ENCODE measurements around the gene COL4A2.

COL4A2 gene

GRCh38 chr13:110438211-110438610 is 131.1 kb downstream of the COL4A2 start:
- no peak overlapping the region for H3K27ac ChIP-seq (replicated peaks; ENCODE audit: low read length)
- no peaks in the 10 kb centered on the region for H3K9me3 ChIP-seq (replicated peaks in 1 of 2; ENCODE audit: control insufficient read depth in 2 of 2, insufficient read depth in 1 of 2, low read depth in 1 of 2, low read length in 2 of 2)
- peaks cover 6 to 12% of the 10 kb centered on the region in 2 donors for H3K4me1 ChIP-seq (ENCODE audit: control insufficient read depth in 2 of 2, insufficient read depth in 1 of 2, low read depth in 1 of 2, low read length in 2 of 2)
- no peak overlapping the region for H4K91ac ChIP-seq (ENCODE audit: low read depth, low read length, poor library complexity)
- no peaks in the 10 kb centered on the region for H3K27me3 ChIP-seq (ENCODE audit: control insufficient read depth in 3 of 3, insufficient read depth in 3 of 3, low read depth in 1 of 3, low read length in 3 of 3)
- H2BK5ac ChIP-seq (ENCODE audit: low read length), result peak overlapping the region; percentile 67
- H4K8ac ChIP-seq (ENCODE audit: low read depth, low read length), result no peak overlapping the region
- peak overlapping the region; percentile 67 for H3K23ac ChIP-seq (ENCODE audit: low read depth, low read length, poor library complexity)
- no CpG with 5 or more reads among the region's 19 CpGs for WGBS, 2 donors (ENCODE audit: extremely low coverage in 2 of 2, insufficient read length in 2 of 2, insufficient replicate concordance in 1 of 2)
- H3K36me3 ChIP-seq (replicated peaks in 1 of 2; ENCODE audit: control insufficient read depth in 2 of 2, insufficient read depth in 2 of 2, low read length in 2 of 2), result peaks cover 32 to 93% of the 10 kb centered on the region in 2 donors
- H3K79me1 ChIP-seq (ENCODE audit: low read depth, low read length), result no peaks in the 10 kb centered on the region
- DNase-seq (ENCODE audit: low spot score), result no peak
- peak overlapping the region; percentile 25 for H3K18ac ChIP-seq (ENCODE audit: low read length)
- no peak overlapping the region for H3K4ac ChIP-seq (ENCODE audit: low read length)
- H3K4me3 ChIP-seq (ENCODE audit: low read length in 2 of 2), result no peak overlapping the region
- H2BK12ac ChIP-seq (ENCODE audit: low read length), result no peak overlapping the region
- H2AFZ ChIP-seq (ENCODE audit: low read length), result no peak overlapping the region
- H2BK120ac ChIP-seq (ENCODE audit: low read depth, low read length), result no peak overlapping the region
- no peak overlapping the region for H2BK15ac ChIP-seq (ENCODE audit: low read length)
- no peak overlapping the region for H3K4me2 ChIP-seq (ENCODE audit: insufficient read depth, low read length, poor library complexity, severe bottlenecking)
- H2AK5ac ChIP-seq (ENCODE audit: low read depth, low read length), result no peak overlapping the region
- H3K9ac ChIP-seq (ENCODE audit: low read depth, low read length, poor library complexity), result peak overlapping the region; percentile 31
- H3K14ac ChIP-seq (ENCODE audit: low read length), result no peak overlapping the region

DNA sequence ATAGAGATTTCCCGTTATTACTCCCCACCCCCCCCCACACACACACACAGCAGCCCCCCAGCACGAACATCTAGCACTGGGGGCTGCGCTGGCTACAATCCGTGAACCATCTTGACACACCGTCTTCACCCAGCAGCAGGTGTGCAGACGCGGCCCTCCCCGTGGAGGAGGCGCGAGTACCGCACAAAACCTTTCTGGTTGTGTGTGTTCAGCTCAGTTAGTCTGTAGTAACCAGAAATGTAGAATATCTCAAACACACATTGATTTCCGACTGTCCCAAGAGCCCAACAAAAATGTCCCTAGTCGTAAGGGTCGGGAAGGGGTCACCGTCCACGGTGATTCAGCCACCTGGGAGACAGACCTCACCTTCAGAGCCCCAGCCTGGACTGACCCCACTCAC is 131.7 kb downstream of the COL4A2 start:
- no peaks in the 10 kb centered on the region for H3K9me3 ChIP-seq (replicated peaks in 1 of 2; ENCODE audit: control insufficient read depth in 2 of 2, insufficient read depth in 1 of 2, low read depth in 1 of 2, low read length in 2 of 2)
- no peak overlapping the region for H3K14ac ChIP-seq (ENCODE audit: low read length)
- no peak overlapping the region for H2AFZ ChIP-seq (ENCODE audit: low read length)
- no peak overlapping the region for H3K23ac ChIP-seq (ENCODE audit: low read depth, low read length, poor library complexity)
- H3K4me1 ChIP-seq (ENCODE audit: control insufficient read depth in 2 of 2, insufficient read depth in 1 of 2, low read depth in 1 of 2, low read length in 2 of 2), result peaks cover 6 to 15% of the 10 kb centered on the region in 2 donors
- no CpG with 5 or more reads among the region's 16 CpGs for WGBS, 2 donors (ENCODE audit: extremely low coverage in 2 of 2, insufficient read length in 2 of 2, insufficient replicate concordance in 1 of 2)
- DNase-seq (ENCODE audit: low spot score), result no peak
- H2AK5ac ChIP-seq (ENCODE audit: low read depth, low read length), result no peak overlapping the region
- H4K91ac ChIP-seq (ENCODE audit: low read depth, low read length, poor library complexity), result no peak overlapping the region
- H3K27me3 ChIP-seq (ENCODE audit: control insufficient read depth in 3 of 3, insufficient read depth in 3 of 3, low read depth in 1 of 3, low read length in 3 of 3), result no peaks in the 10 kb centered on the region
- no peak overlapping the region for H3K4me3 ChIP-seq (ENCODE audit: low read length in 2 of 2)
- no peak overlapping the region for H2BK120ac ChIP-seq (ENCODE audit: low read depth, low read length)
- no peak overlapping the region for H3K4me2 ChIP-seq (ENCODE audit: insufficient read depth, low read length, poor library complexity, severe bottlenecking)
- no peak overlapping the region for H3K4ac ChIP-seq (ENCODE audit: low read length)
- no peak overlapping the region for H2BK12ac ChIP-seq (ENCODE audit: low read length)
- no peaks in the 10 kb centered on the region for H3K79me1 ChIP-seq (ENCODE audit: low read depth, low read length)
- H2BK15ac ChIP-seq (ENCODE audit: low read length), result no peak overlapping the region
- no peak overlapping the region for H3K27ac ChIP-seq (replicated peaks; ENCODE audit: low read length)
- no peak overlapping the region for H4K8ac ChIP-seq (ENCODE audit: low read depth, low read length)
- H3K18ac ChIP-seq (ENCODE audit: low read length), result no peak overlapping the region
- no peak overlapping the region for H2BK5ac ChIP-seq (ENCODE audit: low read length)
- peaks cover 29 to 93% of the 10 kb centered on the region in 2 donors for H3K36me3 ChIP-seq (replicated peaks in 1 of 2; ENCODE audit: control insufficient read depth in 2 of 2, insufficient read depth in 2 of 2, low read length in 2 of 2)
- H3K9ac ChIP-seq (ENCODE audit: low read depth, low read length, poor library complexity), result no peak overlapping the region

GRCh38 chr13:110440946-110441731 is 134.1 kb downstream of the COL4A2 start:
- Histone ChIP-seq H2BK15ac (ENCODE audit: low read length) (no peak overlapping the region), H3K23ac (ENCODE audit: low read depth, low read length, poor library complexity) (no peak overlapping the region), H4K8ac (ENCODE audit: low read depth, low read length) (no peak overlapping the region), H3K4me2 (ENCODE audit: insufficient read depth, low read length, poor library complexity, severe bottlenecking) (no peak overlapping the region), H3K27ac (replicated peaks; ENCODE audit: low read length) (no peak overlapping the region), H3K27me3 (ENCODE audit: control insufficient read depth in 3 of 3, insufficient read depth in 3 of 3, low read depth in 1 of 3, low read length in 3 of 3) (no peaks in the 10 kb centered on the region), H2BK120ac (ENCODE audit: low read depth, low read length) (no peak overlapping the region), H3K9ac (ENCODE audit: low read depth, low read length, poor library complexity) (no peak overlapping the region), H3K79me1 (ENCODE audit: low read depth, low read length) (no peaks in the 10 kb centered on the region), H2AK5ac (ENCODE audit: low read depth, low read length) (no peak overlapping the region), H2BK5ac (ENCODE audit: low read length) (no peak overlapping the region), H3K9me3 (replicated peaks in 1 of 2; ENCODE audit: control insufficient read depth in 2 of 2, insufficient read depth in 1 of 2, low read depth in 1 of 2, low read length in 2 of 2) (no peaks in the 10 kb centered on the region), H2AFZ (ENCODE audit: low read length) (no peak overlapping the region), H3K4me3 (ENCODE audit: low read length in 2 of 2) (no peak overlapping the region), H3K36me3 (replicated peaks in 1 of 2; ENCODE audit: control insufficient read depth in 2 of 2, insufficient read depth in 2 of 2, low read length in 2 of 2) (peaks cover 28 to 93% of the 10 kb centered on the region in 2 donors), H4K91ac (ENCODE audit: low read depth, low read length, poor library complexity) (peak overlapping the region; percentile 26), H2BK12ac (ENCODE audit: low read length) (no peak overlapping the region), H3K18ac (ENCODE audit: low read length) (no peak overlapping the region), H3K4ac (ENCODE audit: low read length) (no peak overlapping the region), H3K4me1 (ENCODE audit: control insufficient read depth in 2 of 2, insufficient read depth in 1 of 2, low read depth in 1 of 2, low read length in 2 of 2) (peaks cover 6 to 15% of the 10 kb centered on the region in 2 donors), H3K14ac (ENCODE audit: low read length) (no peak overlapping the region)
- WGBS, 2 donors (ENCODE audit: extremely low coverage in 2 of 2, insufficient read length in 2 of 2, insufficient replicate concordance in 1 of 2), result no CpG with 5 or more reads among the region's 17 CpGs
- no peak for DNase-seq (ENCODE audit: low spot score)

DNA sequence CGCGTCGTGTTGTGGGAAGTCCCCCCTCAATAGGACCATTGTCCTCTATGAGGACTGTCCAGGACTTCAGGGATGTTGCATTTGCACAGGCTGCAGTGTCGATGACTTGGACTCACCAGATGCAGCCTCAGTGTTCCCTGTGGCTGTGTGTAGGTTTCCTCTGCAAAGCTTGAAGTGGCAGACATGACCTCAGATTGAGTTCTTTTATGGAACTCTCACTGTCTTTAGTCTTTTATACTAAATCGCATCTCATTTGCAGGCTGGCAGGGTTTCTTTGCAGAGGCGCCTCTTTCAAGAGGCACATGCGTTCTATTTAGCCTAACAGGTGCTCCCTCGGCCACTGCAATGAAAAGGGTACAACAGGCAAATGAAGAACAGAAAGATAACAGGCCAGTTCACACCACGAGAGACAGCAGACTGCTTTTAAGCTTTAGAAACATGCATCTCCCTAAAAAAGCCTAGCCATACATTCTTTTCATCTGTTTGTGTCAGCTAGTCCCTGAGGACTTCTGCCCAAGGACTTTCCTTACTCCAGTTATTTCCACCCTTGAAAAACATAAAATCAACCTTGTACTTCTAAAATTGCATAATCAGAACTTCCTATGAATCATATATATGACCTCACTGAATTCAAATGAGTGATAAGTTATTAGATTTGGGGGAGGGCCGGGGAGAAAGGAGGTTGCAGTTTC is 136.0 kb downstream of the COL4A2 start:
- Histone ChIP-seq H3K14ac (ENCODE audit: low read length) (no peak overlapping the region), H4K91ac (ENCODE audit: low read depth, low read length, poor library complexity) (no peak overlapping the region), H3K4ac (ENCODE audit: low read length) (no peak overlapping the region), H2BK5ac (ENCODE audit: low read length) (no peak overlapping the region), H3K4me1 (ENCODE audit: control insufficient read depth in 2 of 2, insufficient read depth in 1 of 2, low read depth in 1 of 2, low read length in 2 of 2) (peaks cover 9 to 15% of the 10 kb centered on the region in 2 donors), H3K23ac (ENCODE audit: low read depth, low read length, poor library complexity) (no peak overlapping the region), H3K27me3 (ENCODE audit: control insufficient read depth in 3 of 3, insufficient read depth in 3 of 3, low read depth in 1 of 3, low read length in 3 of 3) (no peaks in the 10 kb centered on the region), H3K9ac (ENCODE audit: low read depth, low read length, poor library complexity) (no peak overlapping the region), H2AFZ (ENCODE audit: low read length) (no peak overlapping the region), H3K9me3 (replicated peaks in 1 of 2; ENCODE audit: control insufficient read depth in 2 of 2, insufficient read depth in 1 of 2, low read depth in 1 of 2, low read length in 2 of 2) (no peaks in the 10 kb centered on the region), H3K4me2 (ENCODE audit: insufficient read depth, low read length, poor library complexity, severe bottlenecking) (no peak overlapping the region), H2BK15ac (ENCODE audit: low read length) (no peak overlapping the region), H2AK5ac (ENCODE audit: low read depth, low read length) (no peak overlapping the region), H3K36me3 (replicated peaks in 1 of 2; ENCODE audit: control insufficient read depth in 2 of 2, insufficient read depth in 2 of 2, low read length in 2 of 2) (peaks cover 24 to 93% of the 10 kb centered on the region in 2 donors), H2BK12ac (ENCODE audit: low read length) (no peak overlapping the region), H4K8ac (ENCODE audit: low read depth, low read length) (no peak overlapping the region), H3K27ac (replicated peaks; ENCODE audit: low read length) (no peak overlapping the region), H3K4me3 (ENCODE audit: low read length in 2 of 2) (no peak overlapping the region), H2BK120ac (ENCODE audit: low read depth, low read length) (no peak overlapping the region), H3K79me1 (ENCODE audit: low read depth, low read length) (no peaks in the 10 kb centered on the region), H3K18ac (ENCODE audit: low read length) (no peak overlapping the region)
- DNase-seq (ENCODE audit: low spot score), result no peak
- no CpG with 5 or more reads among the region's 10 CpGs for WGBS, 2 donors (ENCODE audit: extremely low coverage in 2 of 2, insufficient read length in 2 of 2, insufficient replicate concordance in 1 of 2)
